Measurements from ENCODE around the gene EML5.
"Not testable (repeated sequence)": the region's sequence is repeated elsewhere in the genome, so short reads cannot be mapped to it uniquely, and the experiment has no call there.

The EML5 gene

DNA sequence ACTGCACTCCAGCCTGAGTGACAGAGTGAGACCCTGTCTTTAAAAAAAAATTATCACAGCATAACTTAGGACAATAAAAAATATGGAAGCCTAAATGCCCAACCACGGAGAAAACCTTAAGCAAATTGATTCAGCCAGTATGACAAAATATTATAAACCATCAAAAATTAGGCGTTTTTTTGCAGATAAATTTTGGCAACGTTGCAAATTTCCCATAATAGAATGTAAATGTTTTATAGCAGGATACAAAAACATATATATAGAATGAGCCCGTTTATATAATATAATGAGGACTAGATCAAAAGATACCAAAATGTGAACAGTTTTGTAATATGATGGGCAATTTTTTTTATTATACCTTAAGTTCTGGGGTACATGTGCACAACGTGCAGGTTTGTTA is 6.8 kb upstream of the EML5 start:
- DNase-seq, result no peak

DNA sequence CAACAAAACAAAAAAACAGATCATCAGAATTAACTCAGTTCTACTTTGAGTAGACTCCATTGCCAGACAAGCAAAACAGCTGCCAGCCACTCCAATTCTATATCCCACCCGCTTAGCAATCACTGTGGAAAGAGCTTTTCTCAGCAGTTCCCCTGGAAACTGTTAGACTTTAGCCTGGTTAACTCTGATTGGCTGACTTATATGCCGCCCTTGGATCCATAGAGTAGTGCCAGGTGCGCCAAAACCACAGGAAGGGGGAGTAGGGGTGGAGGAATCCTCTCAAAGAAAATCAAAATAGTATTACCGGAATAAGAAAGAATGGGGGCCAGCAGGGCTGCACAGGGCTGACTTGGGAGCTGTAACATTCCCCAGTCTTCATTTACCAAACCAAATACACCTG is 5.4 kb upstream of the EML5 start:
- DNase-seq, result no peak

DNA sequence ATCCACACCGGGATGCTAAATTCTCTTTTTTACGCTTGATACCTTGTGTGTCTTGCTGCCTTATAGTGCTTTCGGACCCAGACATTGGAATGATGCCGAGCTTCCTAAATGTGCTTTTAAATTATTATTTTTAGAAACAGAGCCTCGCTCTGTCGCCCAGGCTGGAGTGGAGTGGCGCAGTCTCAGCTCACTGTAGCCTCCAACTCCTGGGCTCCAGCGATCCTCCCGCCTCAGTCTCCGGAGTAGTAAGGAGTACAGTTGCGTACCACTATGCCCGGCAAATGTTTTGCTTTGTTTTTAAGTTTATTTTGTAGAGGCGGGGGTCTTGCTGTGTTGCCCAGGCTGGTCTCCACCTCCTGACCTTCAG is 489 bp upstream of the EML5 start:
- no peak for DNase-seq

DNA sequence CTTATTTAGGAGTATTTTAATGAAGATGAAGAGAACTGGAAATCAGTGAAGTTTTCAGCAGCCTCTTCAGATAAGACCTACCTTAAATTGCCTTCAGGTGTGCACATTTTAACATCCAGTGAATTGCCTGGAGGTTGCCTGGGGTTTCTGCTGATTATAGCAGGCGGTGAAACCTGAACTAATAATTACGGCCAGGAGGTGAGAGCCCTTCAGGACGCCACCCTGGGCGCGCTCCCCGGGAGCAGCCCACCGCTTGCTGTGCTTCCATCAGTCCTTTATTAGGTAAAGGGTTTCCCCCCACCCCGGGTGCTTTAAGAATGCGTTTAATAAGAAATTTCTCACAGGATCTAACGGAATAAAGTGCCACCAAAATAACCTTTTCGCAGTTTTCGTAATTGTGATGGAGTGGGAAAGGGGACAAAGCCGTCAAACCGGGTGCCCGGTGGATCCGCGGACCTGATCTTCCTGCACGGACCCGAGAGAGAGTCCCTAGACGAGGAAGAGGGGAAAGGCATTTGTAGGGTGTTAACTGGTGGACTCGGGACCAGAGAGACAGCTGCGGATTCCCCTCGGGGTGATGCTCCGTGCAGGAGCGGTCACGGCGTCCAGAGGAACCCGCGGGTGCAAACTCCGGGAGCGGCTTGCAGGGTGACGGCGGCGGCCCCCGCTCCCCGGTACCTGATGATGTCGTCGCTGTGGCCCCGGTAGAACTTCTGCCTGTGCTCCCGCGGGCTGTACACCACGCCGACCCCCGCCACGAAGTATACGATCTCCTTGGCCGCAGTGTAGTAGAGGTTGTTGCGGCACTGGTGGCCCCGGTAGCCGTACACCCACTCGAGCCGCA is 902 bp downstream of the EML5 start:
- DNase-seq, result peak in 1 of 4 experiments; percentile 15

DNA sequence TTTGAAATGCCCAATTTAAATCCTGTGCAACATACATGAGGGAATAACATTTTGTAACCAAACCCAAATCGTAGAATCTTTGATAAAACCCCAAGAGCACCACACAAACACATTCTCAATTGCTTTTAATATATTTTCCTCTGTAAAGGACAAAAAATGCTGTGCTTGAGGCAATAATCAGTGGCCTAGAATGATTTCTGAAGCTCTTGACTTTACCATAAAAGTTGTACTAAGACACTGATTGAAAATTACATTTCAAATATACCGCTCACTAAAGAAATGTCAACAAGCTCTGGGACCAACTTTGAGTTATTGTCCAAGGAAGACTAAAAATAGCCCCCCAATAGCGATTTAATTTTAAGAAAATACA is 1.5 kb downstream of the EML5 start:
- DNase-seq, result no peak

DNA sequence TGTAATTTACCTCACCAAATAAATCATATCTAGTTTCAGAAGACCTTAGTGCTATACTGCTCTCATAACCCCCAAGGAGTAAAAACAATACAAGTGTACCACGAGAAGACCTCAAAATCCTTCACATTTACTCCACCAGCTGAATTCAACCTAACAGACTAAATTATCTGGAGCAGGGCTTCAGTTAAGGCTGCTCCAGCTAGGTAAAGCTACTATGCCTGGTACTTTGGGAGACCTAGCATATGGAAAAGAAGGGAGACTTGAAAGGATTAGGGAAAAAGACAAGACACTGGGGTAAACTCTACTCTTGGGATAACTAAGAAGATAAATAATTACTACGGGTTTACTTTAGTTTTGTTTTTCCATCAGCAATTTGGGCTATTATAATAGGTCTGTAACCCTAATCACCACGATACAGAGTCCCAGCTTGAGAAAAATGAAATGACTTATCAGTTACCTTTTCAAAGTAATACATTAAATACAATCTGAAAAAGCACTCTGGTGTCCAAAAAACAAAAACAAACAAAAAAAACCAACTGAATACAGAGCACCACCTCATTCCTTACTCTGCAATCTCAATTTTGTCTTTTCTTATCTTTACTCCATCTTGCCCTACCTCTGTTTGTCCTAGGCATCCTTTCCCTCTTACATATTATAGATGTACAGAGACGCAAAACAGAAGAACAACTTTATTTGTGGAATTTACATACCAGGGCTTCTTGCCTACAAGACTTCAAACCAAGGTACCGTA is 2.1 kb downstream of the EML5 start:
- DNase-seq, result no peak

DNA sequence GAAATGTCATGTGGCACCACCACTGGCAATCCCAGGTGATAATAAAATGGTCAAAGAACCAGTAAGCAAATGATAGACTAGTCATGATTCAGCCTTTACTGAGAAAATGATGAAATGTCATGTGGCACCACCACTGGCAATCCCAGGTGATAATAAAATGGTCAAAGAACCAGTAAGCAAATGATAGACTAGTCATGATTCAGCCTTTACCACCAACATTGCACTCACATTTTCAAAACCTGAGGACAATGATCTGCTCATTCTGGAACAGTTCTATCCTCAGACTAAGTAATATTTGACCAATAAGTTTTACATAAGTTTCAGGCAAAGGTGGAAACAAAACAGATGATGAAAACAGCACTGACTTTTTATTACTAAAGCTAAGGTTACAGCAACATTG is 3.2 kb downstream of the EML5 start:
- not testable (repeated sequence) for DNase-seq

DNA sequence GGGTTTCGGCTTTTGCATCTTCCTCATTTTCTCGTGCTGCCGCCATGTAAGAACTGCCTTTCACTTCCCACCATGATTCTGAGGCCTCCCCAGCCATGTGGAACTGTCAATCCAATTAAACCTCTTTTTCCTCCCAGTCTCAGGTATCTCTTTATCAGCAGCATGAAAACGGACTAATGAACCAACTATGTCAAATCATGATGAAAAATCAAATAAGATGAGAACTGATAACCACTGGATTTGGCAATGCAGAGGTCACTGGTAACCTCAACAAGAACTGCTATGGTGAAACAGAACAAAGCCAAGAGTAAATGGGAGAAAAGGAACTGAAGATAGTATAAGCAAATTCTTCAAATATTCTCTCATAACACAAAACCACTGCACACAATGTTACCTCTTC is 6.0 kb downstream of the EML5 start:
- DNase-seq, result no peak

DNA sequence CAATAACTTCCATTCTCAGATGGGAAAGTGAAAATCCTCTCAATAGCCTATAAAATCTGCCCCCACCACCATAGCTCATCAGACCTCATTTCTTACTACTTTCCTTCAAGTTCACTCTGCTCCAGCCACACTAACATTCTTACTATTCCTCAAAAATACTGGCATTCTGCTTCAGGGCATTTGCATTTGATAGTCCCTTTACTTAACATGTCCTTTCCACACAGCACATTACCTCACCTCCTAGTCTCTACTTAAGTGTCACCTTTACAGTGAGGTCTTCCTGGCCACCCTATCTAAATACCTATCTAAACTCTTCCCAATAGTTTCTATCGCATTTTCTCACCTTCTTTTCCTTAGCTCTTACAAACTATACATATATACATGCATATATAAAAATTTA is 6.8 kb downstream of the EML5 start:
- no peak for DNase-seq

DNA sequence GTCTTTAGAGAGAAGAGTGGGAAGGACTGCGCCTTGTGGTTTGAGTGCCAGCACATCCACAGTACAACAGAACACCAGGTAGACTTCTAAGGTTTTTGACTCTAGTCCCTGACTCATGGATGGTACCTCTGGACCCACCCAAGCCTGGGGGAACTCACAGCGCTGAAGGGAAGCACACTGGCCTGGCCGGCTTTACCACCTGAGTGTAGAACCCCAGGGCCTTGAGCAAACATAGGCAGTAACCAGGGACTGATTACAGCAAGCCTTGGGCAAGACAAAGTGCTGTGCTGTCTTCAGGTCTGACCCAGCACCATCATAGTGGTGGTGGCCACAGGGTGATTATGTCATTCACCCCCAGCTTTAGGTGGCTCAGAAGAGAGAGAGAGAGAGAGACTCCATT is 17.2 kb downstream of the EML5 start:
- DNase-seq, result no peak

DNA sequence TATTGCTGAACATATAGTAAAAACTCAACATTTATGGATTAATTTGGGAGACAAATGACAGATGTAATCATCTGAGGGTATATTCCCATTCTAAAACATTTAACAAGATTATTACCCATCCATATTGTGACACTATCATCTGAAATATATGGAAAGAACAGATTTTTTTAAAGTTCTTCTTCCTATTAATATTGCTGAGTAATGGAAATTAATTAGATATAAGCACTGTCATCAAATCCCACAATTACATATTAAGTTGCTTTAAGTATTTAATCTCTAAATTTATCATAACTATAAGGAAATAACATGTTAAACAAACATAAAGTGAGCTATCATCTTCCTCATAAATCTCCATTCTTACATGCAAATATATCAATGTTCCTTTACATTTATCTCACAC is 22.0 kb downstream of the EML5 start:
- no peak for DNase-seq

DNA sequence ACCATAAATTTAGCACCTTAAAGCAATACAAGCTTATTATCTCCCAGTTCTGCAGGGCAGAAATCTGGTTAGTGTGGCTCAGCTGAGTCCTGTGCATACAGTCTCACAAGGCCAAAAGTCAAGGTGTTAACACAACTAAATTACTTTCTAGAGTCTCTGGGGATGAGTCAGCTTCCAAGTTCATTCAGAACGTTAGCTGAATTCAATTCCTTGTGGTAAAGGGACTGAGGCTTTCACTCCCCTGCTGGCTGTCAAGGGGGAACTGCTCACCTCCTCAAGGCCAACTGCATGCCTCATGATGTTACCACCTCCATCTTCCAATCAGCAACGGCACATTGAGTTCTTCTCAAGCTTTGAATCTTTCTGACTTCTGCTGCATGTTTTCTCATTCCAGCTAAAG is 27.6 kb downstream of the EML5 start:
- DNase-seq, result no peak

DNA sequence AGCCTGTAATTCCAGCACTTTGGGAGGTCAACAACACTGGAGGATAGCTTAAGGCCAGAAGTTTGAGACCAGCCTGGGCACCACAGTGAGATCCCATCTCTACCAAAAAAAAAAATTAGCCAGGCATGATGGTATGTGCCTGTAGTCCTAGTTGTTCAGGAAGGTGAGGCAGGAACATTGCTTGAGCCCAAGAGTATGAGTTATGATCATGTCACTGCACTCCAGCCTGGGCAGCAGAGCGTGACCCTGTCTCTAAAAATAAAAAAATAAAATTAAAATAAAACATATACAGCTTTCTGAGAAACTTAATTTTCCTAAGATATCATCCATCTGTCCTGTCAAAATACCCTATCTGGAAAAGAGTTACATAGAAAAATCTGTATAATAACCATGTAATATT is 38.9 kb downstream of the EML5 start:
- DNase-seq, result no peak

DNA sequence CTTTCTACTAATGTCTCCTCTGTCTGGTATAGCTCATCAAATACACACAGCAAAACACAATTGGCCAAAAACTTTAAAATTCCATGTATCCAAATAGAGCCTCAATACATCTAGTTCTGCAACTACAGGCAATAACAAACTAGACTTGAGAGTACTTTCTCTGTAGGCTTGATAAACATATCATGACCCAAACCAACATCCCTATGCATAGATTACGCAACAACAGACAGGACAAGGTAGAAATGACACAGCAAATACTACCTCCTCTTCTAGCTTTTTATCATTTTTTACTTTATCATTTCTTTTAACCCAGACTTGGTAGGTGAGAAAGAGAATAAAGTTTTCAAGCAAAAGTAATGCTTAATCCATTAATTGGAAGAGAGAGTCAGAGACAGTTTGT is 41.8 kb downstream of the EML5 start:
- DNase-seq, result no peak

DNA sequence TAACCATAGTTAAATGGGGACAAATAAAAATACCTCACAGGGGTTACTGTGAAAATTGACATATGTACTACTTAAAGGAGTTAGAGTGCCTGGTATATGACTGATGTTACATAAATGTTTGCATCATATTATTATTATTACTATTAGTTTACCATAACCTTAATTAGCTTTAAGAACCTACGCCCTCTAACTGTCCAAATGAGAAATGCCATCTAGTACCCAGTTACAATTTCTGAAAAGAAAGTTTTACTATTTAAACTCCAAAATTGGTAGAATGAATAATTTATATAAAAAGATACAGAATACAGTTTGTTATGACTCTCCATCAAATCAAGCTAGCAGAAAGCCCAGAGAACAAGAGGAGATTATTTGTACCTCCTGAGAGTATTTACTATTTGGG is 42.3 kb downstream of the EML5 start:
- DNase-seq, result no peak

DNA sequence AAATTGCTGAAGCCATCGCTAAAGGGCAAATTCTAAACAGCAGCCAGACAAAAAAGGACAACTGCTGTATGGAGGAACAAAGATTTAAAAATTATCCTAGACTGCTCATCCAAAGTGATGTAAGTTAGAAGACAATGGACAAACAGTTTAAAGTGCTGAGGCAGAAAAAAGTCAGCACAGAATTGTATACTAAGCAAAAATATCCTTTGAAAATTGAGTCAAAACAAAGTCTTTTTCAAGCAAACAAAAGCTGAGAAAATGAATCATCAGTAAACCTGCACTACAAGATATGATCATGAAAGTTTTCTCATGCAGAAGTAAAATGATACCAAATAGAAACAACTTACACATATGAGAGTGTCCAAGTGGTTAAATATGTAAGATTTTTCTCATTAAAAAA is 43.6 kb downstream of the EML5 start:
- DNase-seq, result no peak

DNA sequence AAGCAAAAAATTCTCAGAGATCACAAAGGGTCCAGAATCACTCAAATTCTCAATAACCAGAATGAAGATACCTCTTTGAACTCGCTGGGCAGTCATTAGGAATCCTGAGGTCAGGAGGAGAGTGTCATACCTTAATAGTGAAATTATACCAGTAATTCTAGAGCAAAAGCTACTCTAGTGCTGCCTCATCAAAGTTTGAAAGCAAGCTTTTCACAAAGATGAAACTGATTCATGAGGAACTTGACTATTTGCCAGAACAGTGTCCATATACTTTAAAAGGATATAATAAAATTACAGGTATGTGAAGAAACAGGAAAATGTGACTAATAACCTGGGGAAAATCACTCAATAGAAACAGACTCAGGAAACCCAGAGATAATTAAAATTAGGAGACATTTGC is 44.5 kb downstream of the EML5 start:
- no peak for DNase-seq

DNA sequence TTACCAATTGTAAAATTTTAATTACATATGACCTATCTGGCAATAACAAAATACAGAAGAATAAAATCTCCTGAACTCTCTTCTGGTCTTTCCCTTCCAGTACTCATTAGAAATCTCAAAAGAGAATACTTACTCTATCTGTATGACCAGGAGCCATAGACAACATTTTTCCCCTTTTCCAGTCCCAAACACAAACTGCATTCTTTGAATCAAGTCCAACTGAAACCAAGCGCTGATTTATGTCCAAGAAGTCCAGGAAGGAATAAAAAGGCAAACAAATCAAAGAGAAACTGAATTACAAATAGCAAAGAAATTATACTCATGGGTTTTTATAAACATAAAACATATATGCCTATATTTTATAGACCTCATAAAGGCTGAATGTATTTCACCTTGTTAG is 46.7 kb downstream of the EML5 start:
- DNase-seq, result no peak

DNA sequence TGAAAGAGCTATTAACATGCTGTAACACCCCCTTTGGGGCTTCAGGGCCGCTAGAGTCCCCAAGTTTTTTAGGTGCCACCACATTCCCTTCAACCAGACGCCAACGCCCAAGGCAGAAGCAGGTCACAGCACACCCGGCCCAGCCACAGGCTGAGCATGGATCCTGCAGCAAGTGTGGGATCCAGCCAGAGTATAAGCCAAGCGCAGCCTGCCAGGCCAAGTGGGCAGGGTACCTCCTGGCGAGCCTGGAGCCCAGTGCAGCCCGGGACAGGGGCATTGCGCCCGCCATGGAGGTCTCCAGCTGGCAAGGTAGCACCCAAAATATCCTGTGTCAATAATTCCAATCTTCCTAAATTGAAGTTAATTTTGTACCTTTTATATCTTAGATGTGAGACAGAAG is 55.5 kb downstream of the EML5 start:
- DNase-seq, result no peak

DNA sequence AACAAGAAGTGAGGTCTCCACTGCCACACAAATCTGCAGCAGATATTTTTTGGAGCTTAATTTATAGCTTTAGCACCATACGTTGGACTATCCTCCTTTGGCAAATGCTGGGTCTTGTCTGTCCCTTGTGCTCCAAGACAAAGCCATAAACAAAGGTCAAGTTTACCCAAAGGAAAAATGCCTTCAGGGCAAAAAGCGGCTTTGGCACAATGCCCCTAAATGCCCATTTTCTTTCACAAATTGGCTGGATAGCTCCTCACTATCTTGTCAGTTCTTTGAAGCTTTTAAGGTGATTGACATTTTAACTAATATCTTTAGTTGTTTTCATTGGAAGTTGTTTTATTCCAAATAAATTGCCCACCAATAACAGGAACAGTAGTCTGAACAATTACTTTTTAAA is 59.6 kb downstream of the EML5 start:
- no peak for DNase-seq

DNA sequence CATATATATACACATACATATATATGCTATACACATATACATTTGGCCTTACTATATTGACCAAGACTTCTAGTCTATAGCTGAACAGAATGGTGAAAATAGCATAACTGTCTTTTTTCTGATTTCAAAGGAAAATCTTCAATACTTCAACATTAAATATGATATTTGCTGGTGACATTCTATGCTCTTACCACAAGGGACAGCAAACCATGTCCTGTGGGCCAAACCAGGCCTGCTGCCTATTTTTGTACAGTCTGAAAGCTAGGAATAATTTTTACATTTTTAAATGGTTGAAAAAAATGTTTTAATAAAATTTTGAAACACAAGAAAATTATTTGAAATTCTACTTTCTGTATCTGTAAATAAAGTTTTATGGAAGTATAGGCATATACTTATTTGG is 63.6 kb downstream of the EML5 start:
- DNase-seq, result no peak

DNA sequence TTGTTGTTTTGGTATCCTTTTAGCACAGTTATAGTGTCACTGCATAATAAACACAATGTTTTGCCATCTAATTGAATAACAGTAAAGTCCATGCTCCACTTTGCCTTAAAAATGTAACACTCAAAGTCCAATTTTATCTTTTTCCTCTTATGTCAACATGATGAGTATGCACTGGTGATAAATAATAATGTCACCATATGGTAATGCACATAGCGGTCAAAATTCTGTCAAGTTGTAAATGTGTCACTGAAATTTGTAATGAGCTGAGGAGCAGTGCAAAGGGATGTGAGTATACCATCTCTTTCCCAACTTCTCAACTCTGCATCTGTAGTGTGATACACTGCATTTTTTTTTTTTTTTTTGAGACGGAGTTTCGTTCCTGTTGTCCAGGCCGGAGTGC is 65.7 kb downstream of the EML5 start:
- no peak for DNase-seq

DNA sequence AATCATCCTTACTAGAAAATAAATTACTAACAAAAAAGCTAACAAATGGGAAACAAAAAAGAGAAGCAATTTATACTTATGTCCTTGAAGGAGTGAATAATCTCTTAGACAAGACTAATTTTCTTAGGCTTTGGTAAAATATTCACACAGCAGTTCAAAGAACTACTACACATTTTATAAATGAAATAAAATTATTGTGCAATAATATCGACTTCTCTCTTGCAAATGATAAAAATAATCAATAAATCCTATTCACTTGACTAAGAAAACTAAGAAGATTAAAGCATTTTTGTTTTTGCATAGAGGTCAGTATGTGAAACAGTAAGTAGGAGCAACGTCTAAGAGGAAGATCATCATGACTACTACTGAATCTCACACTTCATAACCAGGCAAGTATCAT is 82.0 kb downstream of the EML5 start:
- DNase-seq, result no peak

DNA sequence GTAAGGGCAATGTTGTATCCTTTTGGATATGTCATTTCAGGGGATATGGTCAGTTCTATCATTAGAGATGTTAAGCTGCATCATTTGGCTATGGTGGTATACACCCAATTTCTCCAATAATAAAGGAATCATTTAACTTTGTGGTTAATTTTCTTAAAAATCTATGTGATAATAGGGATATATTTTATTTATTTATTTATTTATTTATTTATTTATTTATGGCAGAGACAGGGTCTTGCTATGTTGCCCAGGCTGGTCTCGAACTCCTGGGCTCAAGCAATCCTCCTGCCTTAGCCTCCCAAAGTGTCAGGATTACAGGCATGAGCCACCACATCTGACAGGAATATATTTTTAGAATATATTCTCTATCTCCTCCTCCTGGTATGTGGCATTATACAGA is 85.7 kb downstream of the EML5 start:
- DNase-seq, result no peak

DNA sequence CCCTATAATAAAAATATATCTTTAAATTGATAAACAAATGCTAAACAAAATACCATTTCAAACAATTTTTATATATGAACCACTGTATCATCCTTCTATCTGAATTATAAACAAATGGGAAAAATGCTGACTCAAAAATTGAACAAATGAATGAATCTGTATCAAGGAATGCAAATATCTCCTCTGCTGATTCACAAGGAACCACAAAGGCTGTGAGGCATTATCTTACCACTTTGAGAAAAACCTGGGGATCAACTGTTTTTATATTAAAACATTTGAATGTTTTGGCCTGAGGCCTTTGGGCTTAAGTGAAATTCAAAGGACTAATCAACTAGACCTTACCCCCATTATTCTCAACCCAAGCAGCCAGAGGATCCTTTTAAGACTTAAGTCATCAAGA is 86.3 kb downstream of the EML5 start:
- no peak for DNase-seq
